ENCODE data around the gene TMF1. TPM values are rescaled to one million over a fixed set of nuclear protein-coding genes. Genes with fewer than 3 reads are reported as not detected.
A peak's percentile ranks its signal among the peaks of the same experiment; 100 is the strongest.

TMF1 gene
- polyA plus RNA-seq, 12 donors: 23.8 to 36.7 (median 28.0) TPM; not detected in 1

GRCh38 chr3:68984011-68984530, 68.1 kb downstream of the TMF1 start:
- no peak for DNase-seq

- no peak for DNase-seq
These were observed 74.5 kb downstream of the TMF1 start for GRCh38 chr3:68977486-68978167.

GRCh38 chr3:68974711-68975110, 77.4 kb downstream of the TMF1 start:
- DNase-seq: no peak

GRCh38 chr3:68973639-68974038, 78.5 kb downstream of the TMF1 start:
- no peak for DNase-seq

- DNase-seq: peak; percentile 26
These were observed 79.7 kb downstream of the TMF1 start for GRCh38 chr3:68972358-68972979.

Other genes starting within 250 kb of the TMF1 start
- 1 to 10 TPM in 3 of 12 donors, under 1 TPM in 7, not detected in 2; 0.23 to 2.2 (median 0.96) TPM for gene TAFA4, start 119.8 kb downstream of the TMF1 start, polyA plus RNA-seq (ENCODE audit: insufficient read length in 12 of 12)
- 10 to 100 TPM in 11 of 12 donors, not detected in 1; 15.4 to 30.1 (median 20.2) TPM for gene EOGT, start 38.6 kb downstream of the TMF1 start, polyA plus RNA-seq (ENCODE audit: insufficient read length in 12 of 12)
- 10 to 100 TPM in 11 of 12 donors, not detected in 1; 37.4 to 71.6 (median 54.2) TPM for gene UBA3, start 28.0 kb upstream of the TMF1 start, polyA plus RNA-seq (ENCODE audit: insufficient read length in 12 of 12)
- gene ARL6IP5, start 32.6 kb upstream of the TMF1 start, polyA plus RNA-seq (ENCODE audit: insufficient read length in 12 of 12): 100 to 1,000 TPM in 10 of 12 donors, 10 to 100 TPM in 1, not detected in 1; 75.8 to 167 (median 137) TPM
- gene LMOD3, start 70.3 kb upstream of the TMF1 start, polyA plus RNA-seq (ENCODE audit: insufficient read length in 12 of 12): 100 to 1,000 TPM in 9 of 12 donors, 10 to 100 TPM in 2, not detected in 1; 79.6 to 211 (median 176) TPM